GM23338 (cell line): ENCODE data around the gene GP1BB.

Experiments used
- TF ChIP-seq, protein P1 (sequence below): fragments of 250-450 bp; sonication (Bioruptor Pico); IDR thresholded peaks from 2 replicates; pipeline ENCODE4 v1.5.0; 2020; ENCODE audit warnings: mild to moderate bottlenecking, moderate library complexity
- TF ChIP-seq, protein P2 (sequence below), 2 experiments: fragments of 200-600 bp in 1 of 2; sonication (generic) in 1 of 2; conservative IDR thresholded peaks; 2 replicates each; pipeline versions ENCODE4 v1.5.1 to v1.6.1; 2016 to 2017; ENCODE audit warnings: antibody characterized with exemption in 2 of 2, low read depth in 2 of 2, mild to moderate bottlenecking in 2 of 2, moderate library complexity in 1 of 2

DNA sequence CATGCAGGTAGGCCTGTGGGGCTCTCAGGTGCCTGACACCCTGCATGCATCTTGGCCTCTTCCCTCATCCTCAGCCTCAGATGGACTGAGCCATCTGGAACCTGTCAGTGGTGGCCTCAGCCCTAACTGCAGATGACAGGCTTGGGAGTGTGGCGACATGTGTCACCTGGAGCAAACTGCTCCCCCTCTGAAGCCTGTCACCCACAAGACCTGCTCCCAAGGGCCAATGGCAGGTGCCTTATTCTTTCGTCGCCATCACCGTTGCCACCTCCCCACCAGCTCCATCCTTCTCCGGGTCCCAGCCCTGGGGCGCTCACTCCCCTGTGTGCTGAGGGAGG is 12.6 kb upstream of the GP1BB start:
- TF ChIP-seq, protein P1, sequence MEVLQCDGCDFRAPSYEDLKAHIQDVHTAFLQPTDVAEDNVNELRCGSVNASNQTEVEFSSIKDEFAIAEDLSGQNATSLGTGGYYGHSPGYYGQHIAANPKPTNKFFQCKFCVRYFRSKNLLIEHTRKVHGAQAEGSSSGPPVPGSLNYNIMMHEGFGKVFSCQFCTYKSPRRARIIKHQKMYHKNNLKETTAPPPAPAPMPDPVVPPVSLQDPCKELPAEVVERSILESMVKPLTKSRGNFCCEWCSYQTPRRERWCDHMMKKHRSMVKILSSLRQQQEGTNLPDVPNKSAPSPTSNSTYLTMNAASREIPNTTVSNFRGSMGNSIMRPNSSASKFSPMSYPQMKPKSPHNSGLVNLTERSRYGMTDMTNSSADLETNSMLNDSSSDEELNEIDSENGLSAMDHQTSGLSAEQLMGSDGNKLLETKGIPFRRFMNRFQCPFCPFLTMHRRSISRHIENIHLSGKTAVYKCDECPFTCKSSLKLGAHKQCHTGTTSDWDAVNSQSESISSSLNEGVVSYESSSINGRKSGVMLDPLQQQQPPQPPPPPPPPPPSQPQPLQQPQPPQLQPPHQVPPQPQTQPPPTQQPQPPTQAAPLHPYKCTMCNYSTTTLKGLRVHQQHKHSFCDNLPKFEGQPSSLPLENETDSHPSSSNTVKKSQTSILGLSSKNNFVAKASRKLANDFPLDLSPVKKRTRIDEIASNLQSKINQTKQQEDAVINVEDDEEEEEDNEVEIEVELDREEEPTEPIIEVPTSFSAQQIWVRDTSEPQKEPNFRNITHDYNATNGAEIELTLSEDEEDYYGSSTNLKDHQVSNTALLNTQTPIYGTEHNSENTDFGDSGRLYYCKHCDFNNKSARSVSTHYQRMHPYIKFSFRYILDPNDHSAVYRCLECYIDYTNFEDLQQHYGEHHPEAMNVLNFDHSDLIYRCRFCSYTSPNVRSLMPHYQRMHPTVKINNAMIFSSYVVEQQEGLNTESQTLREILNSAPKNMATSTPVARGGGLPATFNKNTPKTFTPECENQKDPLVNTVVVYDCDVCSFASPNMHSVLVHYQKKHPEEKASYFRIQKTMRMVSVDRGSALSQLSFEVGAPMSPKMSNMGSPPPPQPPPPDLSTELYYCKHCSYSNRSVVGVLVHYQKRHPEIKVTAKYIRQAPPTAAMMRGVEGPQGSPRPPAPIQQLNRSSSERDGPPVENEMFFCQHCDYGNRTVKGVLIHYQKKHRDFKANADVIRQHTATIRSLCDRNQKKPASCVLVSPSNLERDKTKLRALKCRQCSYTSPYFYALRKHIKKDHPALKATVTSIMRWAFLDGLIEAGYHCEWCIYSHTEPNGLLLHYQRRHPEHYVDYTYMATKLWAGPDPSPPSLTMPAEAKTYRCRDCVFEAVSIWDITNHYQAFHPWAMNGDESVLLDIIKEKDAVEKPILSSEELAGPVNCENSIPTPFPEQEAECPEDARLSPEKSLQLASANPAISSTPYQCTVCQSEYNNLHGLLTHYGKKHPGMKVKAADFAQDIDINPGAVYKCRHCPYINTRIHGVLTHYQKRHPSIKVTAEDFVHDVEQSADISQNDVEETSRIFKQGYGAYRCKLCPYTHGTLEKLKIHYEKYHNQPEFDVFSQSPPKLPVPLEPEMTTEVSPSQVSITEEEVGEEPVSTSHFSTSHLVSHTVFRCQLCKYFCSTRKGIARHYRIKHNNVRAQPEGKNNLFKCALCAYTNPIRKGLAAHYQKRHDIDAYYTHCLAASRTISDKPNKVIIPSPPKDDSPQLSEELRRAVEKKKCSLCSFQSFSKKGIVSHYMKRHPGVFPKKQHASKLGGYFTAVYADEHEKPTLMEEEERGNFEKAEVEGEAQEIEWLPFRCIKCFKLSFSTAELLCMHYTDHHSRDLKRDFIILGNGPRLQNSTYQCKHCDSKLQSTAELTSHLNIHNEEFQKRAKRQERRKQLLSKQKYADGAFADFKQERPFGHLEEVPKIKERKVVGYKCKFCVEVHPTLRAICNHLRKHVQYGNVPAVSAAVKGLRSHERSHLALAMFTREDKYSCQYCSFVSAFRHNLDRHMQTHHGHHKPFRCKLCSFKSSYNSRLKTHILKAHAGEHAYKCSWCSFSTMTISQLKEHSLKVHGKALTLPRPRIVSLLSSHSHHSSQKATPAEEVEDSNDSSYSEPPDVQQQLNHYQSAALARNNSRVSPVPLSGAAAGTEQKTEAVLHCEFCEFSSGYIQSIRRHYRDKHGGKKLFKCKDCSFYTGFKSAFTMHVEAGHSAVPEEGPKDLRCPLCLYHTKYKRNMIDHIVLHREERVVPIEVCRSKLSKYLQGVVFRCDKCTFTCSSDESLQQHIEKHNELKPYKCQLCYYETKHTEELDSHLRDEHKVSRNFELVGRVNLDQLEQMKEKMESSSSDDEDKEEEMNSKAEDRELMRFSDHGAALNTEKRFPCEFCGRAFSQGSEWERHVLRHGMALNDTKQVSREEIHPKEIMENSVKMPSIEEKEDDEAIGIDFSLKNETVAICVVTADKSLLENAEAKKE: no peak
- TF ChIP-seq, protein P2, sequence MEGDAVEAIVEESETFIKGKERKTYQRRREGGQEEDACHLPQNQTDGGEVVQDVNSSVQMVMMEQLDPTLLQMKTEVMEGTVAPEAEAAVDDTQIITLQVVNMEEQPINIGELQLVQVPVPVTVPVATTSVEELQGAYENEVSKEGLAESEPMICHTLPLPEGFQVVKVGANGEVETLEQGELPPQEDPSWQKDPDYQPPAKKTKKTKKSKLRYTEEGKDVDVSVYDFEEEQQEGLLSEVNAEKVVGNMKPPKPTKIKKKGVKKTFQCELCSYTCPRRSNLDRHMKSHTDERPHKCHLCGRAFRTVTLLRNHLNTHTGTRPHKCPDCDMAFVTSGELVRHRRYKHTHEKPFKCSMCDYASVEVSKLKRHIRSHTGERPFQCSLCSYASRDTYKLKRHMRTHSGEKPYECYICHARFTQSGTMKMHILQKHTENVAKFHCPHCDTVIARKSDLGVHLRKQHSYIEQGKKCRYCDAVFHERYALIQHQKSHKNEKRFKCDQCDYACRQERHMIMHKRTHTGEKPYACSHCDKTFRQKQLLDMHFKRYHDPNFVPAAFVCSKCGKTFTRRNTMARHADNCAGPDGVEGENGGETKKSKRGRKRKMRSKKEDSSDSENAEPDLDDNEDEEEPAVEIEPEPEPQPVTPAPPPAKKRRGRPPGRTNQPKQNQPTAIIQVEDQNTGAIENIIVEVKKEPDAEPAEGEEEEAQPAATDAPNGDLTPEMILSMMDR (conservative IDR thresholded peaks at IDR 0.05; ENCODE audit: low read depth in 2 of 2): no peak
